Colonic mucosa (tissue), 4 donors: Measurements from ENCODE around the gene CACNA1D. TPM values are rescaled to one million over a fixed set of nuclear protein-coding genes. Genes with fewer than 3 reads are reported as not detected.

Experiments
- DNase-seq: peaks from one replicate; pipeline ENCODE4 v3.0.0-alpha.2; 2020
- H3K27ac ChIP-seq: fragments of 200-600 bp; one replicate; pipeline ENCODE4 v1.8.0; 2021
- H3K27me3 ChIP-seq: fragments of 200-600 bp; one replicate; pipeline ENCODE4 v1.8.0; 2021
- H3K36me3 ChIP-seq: fragments of 200-600 bp; one replicate; pipeline ENCODE4 v1.8.0; 2021
- H3K4me1 ChIP-seq: fragments of 200-600 bp; one replicate; pipeline ENCODE4 v1.8.0; 2021; ENCODE audit warnings: mild to moderate bottlenecking
- H3K4me3 ChIP-seq: fragments of 200-600 bp; one replicate; pipeline ENCODE4 v1.8.0; 2021
- H3K9ac ChIP-seq, 2 donors: one replicate each; pipeline ENCODE4 v1.7.0; 2013; ENCODE audit warnings: control low read depth in 2 of 2, low read depth in 2 of 2, low read length in 2 of 2
- H3K9me3 ChIP-seq: fragments of 200-600 bp; one replicate; pipeline ENCODE4 v1.8.0; 2021
- CTCF ChIP-seq: fragments of 200-600 bp; IDR thresholded peaks from one replicate; pipeline ENCODE4 v1.8.0; 2022; ENCODE audit warnings: antibody characterized with exemption, mild to moderate bottlenecking
- intact Hi-C: fragments of 100-400 bp; cut with DNase I; formaldehyde crosslinking; loops from one replicate; pipeline ENCODE4 v1.14.1; 2022
- total RNA-seq, 2 donors: library from RNA; stranded (reverse); fragmentation: NEBNext Ultra II Directional in 1 of 2; extraction: Animal tissue kit (Norgen Biotek cat#: 25700) in 1 of 2; gene quantifications; one replicate each; pipeline ENCODE4 v1.2.1, GENCODE V29; 2021
- donor health status: healthy.
- donor health status: DM: no; HTN: no; CAD: no.
- donor health status: DM: no; HTN: no; CAD: no.

Gene CACNA1D
- total RNA-seq, 2 donors from 2014 or later: 9.6 to 17.1 TPM

GRCh38 chr3:53680028-53680427 is 185.6 kb downstream of the CACNA1D start:
- H3K9me3 ChIP-seq: no peaks in the 10 kb centered on the region
- intact Hi-C loops: no loop called here
- no peaks in the 10 kb centered on the region for H3K27me3 ChIP-seq
- H3K4me3 ChIP-seq: no peak overlapping the region
- DNase-seq: no peak
- H3K4me1 ChIP-seq: no peaks in the 10 kb centered on the region
- H3K27ac ChIP-seq: no peak overlapping the region
- H3K36me3 ChIP-seq: no peaks in the 10 kb centered on the region
- H3K9ac ChIP-seq: no peak overlapping the region
- no peak for TF ChIP-seq CTCF

DNA sequence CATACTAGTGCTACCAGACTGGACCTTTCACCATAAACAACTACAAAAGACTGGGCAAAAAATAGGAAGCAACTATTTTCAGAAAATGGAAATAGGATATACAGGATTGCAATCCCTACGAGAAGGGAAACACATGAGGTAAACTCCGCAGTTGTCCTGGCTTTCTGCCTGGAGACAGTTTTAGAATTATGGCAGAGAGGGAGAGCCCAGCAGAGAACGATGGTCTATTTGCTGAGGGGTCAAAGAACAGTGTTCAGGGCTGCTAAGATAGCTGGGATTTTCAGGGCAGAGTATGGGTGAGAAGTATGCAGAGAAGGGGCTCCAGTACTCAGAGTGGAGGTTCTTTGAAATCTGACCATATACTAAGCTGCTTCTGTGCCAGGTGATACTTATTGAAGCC is 188.4 kb downstream of the CACNA1D start:
- Histone ChIP-seq H3K4me1 (no peaks in the 10 kb centered on the region), H3K27me3 (no peaks in the 10 kb centered on the region), H3K36me3 (no peaks in the 10 kb centered on the region), H3K4me3 (no peak overlapping the region), H3K27ac (no peak overlapping the region), H3K9me3 (no peaks in the 10 kb centered on the region), H3K9ac (no peak overlapping the region)
- intact Hi-C loops: no loop called here
- TF ChIP-seq CTCF: no peak
- DNase-seq: no peak

- Histone ChIP-seq H3K9ac (no peak overlapping the region), H3K9me3 (no peaks in the 10 kb centered on the region), H3K36me3 (no peaks in the 10 kb centered on the region), H3K27ac (no peak overlapping the region), H3K4me3 (no peak overlapping the region), H3K27me3 (no peaks in the 10 kb centered on the region), H3K4me1 (no peaks in the 10 kb centered on the region)
- no peak for TF ChIP-seq CTCF
- no peak for DNase-seq
- intact Hi-C loops: no loop called here
Observed at GRCh38 chr3:53688066-53688465, 193.7 kb downstream of the CACNA1D start.

DNA sequence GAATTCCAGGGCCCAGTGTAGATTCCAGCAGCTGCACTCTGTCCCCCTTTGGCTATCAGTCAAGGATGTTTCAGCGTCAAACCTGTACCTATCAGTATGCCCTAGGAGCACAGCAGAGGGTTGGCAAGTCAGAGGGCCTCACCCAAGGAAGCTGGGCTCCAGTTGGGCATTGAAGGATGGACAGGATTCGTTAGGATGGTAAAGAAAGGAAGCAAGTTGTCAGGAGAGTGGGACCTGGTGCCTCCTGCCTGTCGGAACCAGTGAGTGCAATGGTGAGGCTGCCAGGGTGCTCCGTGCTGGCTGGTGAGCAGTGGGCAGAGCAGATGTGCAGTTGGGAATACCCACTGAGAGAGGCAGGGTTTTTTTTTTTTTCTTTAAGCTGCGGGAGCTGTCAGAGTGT is 194.6 kb downstream of the CACNA1D start:
- Histone ChIP-seq H3K36me3 (no peaks in the 10 kb centered on the region), H3K4me3 (no peak overlapping the region), H3K4me1 (no peaks in the 10 kb centered on the region), H3K27ac (no peak overlapping the region), H3K27me3 (no peaks in the 10 kb centered on the region), H3K9ac (no peak overlapping the region), H3K9me3 (no peaks in the 10 kb centered on the region)
- intact Hi-C loops: no loop called here
- TF ChIP-seq CTCF: no peak
- DNase-seq: no peak

DNA sequence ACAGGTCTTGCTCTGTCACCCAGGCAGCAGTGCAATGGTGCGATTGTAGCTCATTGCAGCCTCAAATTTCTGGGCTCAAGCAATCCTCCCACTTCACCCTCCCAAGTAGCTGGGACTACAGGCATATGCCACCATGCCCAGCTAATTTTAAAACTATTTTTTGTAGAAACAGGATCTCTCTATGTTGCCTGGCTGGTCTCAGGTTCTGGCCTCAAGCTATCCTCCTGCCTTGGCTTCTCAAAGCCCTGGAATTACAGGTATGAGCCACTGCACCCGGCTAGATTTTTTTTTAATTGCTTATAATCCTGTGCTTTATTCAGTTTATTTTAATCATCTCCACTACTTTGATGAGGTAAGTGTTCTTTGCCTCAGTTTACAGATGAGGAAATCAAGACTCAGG is 195.3 kb downstream of the CACNA1D start:
- intact Hi-C loops: no loop called here
- Histone ChIP-seq H3K4me3 (no peak overlapping the region), H3K27me3 (no peaks in the 10 kb centered on the region), H3K9ac (no peak overlapping the region), H3K27ac (no peak overlapping the region), H3K36me3 (no peaks in the 10 kb centered on the region), H3K4me1 (no peaks in the 10 kb centered on the region), H3K9me3 (no peaks in the 10 kb centered on the region)
- TF ChIP-seq CTCF: no peak
- no peak for DNase-seq

DNA sequence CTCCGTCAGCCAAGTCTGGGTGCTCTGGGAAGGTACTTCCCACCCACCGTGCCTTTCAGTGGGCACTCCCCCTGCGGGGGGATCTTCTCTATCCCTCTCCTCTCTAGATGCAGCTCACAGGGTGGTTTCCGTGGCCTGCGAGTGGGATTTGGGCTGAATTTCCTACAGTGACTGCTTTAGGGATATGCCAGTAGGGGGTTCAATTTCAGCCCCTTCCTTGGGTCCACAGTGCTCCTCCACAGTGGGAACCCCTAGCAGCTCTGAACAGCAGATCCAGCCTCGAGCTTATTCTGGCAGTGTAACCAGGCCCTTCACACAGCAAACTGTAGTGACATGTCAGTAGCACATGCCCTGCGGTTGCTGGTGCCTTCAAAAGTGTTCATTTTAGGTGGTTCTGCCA is 196.1 kb downstream of the CACNA1D start:
- TF ChIP-seq CTCF: no peak
- no peaks in the 10 kb centered on the region for H3K36me3 ChIP-seq
- H3K27me3 ChIP-seq: no peaks in the 10 kb centered on the region
- no peak overlapping the region for H3K9ac ChIP-seq
- no peaks in the 10 kb centered on the region for H3K4me1 ChIP-seq
- no peak overlapping the region for H3K4me3 ChIP-seq
- H3K9me3 ChIP-seq: no peaks in the 10 kb centered on the region
- intact Hi-C loops: no loop called here
- no peak overlapping the region for H3K27ac ChIP-seq
- no peak for DNase-seq
